H1 (cell line): Measurements from ENCODE around the gene DPRX. TPM values are rescaled to one million over a fixed set of nuclear protein-coding genes. Genes with fewer than 3 reads are reported as not detected.

Experiments used
- ASH2L ChIP-seq: fragments of 200-600, 300-600 bp; sonication (generic); IDR thresholded peaks from one replicate; pipeline ENCODE4 v1.7.1; 2017; ENCODE audit warnings: low read length
- BACH1 ChIP-seq: IDR thresholded peaks from 2 replicates; pipeline ENCODE4 v1.6.1; 2012; ENCODE audit warnings: low read length, improper control_type of control experiment
- CHD2 ChIP-seq: IDR thresholded peaks from 2 replicates; pipeline ENCODE4 v1.6.1; 2012; ENCODE audit warnings: low read length, improper control_type of control experiment
- CHD7 ChIP-seq: fragments of 300-600 bp; sonication (generic); IDR thresholded peaks from 2 replicates; pipeline ENCODE4 v1.7.1; 2012; ENCODE audit warnings: low read length, moderate library complexity, mild to moderate bottlenecking, inconsistent platforms; ENCODE audit not compliant: insufficient replicate concordance
- CREB1 ChIP-seq: IDR thresholded peaks from 2 replicates; pipeline ENCODE4 v1.6.1; 2012; ENCODE audit warnings: inconsistent platforms
- CTBP2 ChIP-seq: IDR thresholded peaks from 2 replicates; pipeline ENCODE4 v1.7.0; 2011; ENCODE audit warnings: borderline replicate concordance, mild to moderate bottlenecking, moderate library complexity, mixed read lengths, low read length; ENCODE audit not compliant: insufficient read depth, insufficient read length
- NRF1 ChIP-seq: IDR thresholded peaks from 2 replicates; pipeline ENCODE4 v1.6.1; 2011; ENCODE audit warnings: mild to moderate bottlenecking, low read depth, low read length, improper control_type of control experiment
- POLR2AphosphoS5 ChIP-seq: IDR thresholded peaks from 2 replicates; pipeline ENCODE4 v1.6.1; 2011; ENCODE audit warnings: low read depth, low read length
- SIX5 ChIP-seq: IDR thresholded peaks from 2 replicates; pipeline ENCODE4 v1.6.1; 2011; ENCODE audit warnings: mild to moderate bottlenecking, low read depth, low read length
- TCF12 ChIP-seq: IDR thresholded peaks from 2 replicates; pipeline ENCODE4 v1.6.1; 2011; ENCODE audit warnings: low read depth, mild to moderate bottlenecking, low read length
- YY1 ChIP-seq: IDR thresholded peaks from 2 replicates; pipeline ENCODE4 v1.6.1; 2011; ENCODE audit warnings: low read depth, mild to moderate bottlenecking, low read length
- polyA plus RNA-seq, 7 experiments: library from polyadenylated mRNA; depleted of rRNA in 3 of 7; stranded (reverse) in 5 of 7; unstranded in 2 of 7; fragments of >200 nt in 5 of 7; fragments of 200-250 nt in 2 of 7; gene quantifications; 1 replicate in 5 of 7; 2 replicates in 1 of 7; 4 replicates in 1 of 7; pipeline versions ENCODE4 v1.2.1 to v1.2.3, GENCODE V29; 2011 to 2013; ENCODE audit warnings: missing spikeins in 2 of 7, mixed read lengths in 2 of 7
- total RNA-seq: library from RNA; stranded (reverse); fragmentation: NEBNext Ultra II Directional; extraction: Animal tissue kit (Norgen Biotek cat#: 25700); gene quantifications from 2 replicates; pipeline ENCODE4 v1.2.1, GENCODE V29; 2021

Gene DPRX
- total and polyA plus RNA-seq, 2 of the 8 experiments (the other 6 are each of a cell fraction or from before 2014, with no cell fraction given): not detected

GRCh38 chr19:53644061-53644816, 12.4 kb downstream of the DPRX start (continued):
- TF ChIP-seq SIX5 (no peak), CREB1 (no peak), ASH2L (peak; percentile 16), CHD7 (peak; percentile 35), TCF12 (no peak), NRF1 (no peak), POLR2AphosphoS5 (no peak), YY1 (no peak), CTBP2 (no peak), CHD2 (no peak), BACH1 (no peak)
